ENCODE data around the gene AFF3. TPM values are rescaled to one million over a fixed set of nuclear protein-coding genes. Genes with fewer than 3 reads are reported as not detected.
A peak's percentile ranks its signal among the peaks of the same experiment; 100 is the strongest.

The AFF3 gene
- total and polyA plus RNA-seq, 2 of the 4 experiments (the other 2 are of a cell fraction), result 12.9 to 14.3 TPM

DNA sequence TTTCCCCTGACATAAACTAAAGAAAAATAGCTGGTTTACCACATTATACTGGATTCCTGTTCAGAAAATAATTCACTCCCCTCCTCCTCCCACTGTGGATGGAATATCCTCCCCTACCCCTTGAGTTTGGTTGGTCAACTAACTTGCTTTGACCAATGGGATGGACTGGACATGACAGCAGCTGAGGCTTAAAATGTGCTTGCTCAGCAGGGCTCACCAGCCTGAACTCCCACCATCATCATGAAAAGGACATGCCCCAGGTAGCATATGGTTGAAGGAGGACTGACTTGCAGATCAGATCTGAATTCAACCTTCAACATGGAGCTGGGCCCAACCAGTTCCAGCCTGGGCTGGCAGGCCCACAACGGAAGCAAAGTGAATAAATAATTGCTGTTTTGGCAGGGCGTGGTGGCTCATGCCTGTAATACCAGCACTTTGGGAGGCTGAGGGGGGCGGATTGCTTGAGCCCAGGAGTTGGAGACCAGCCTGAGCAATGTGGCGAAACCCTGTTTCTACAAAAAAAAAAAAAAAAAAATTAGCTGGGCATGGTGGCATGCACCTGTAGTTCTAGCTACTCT lies 284.4 kb downstream of the AFF3 start:
- Histone ChIP-seq H2AK5ac (ENCODE audit: low read depth, low read length) (peak overlapping the region; percentile 82), H2BK5ac (ENCODE audit: low read depth, low read length, poor library complexity, severe bottlenecking) (peak overlapping the region; percentile 94), H4K8ac (ENCODE audit: low read depth in 2 of 2, low read length in 2 of 2) (peak overlapping the region; percentile 62 to 93), H3K4me2 (ENCODE audit: low read depth, low read length) (no peak overlapping the region), H2BK120ac (ENCODE audit: low read depth, low read length) (peak overlapping the region; percentile 93), H3K23ac (ENCODE audit: low read depth, low read length) (peak overlapping the region; percentile 65), H2BK20ac (ENCODE audit: low read depth, low read length) (peak overlapping the region; percentile 93), H4K5ac (ENCODE audit: low read depth, low read length) (peak overlapping the region; percentile 79), H3K9ac (ENCODE audit: low read depth, low read length) (no peak overlapping the region), H3K9me3 (ENCODE audit: control insufficient read depth, insufficient read depth, low read length) (no peaks in the 10 kb centered on the region), H3K4me1 (ENCODE audit: control insufficient read depth, insufficient read depth, low read length) (peaks cover 22% of the 10 kb centered on the region), H3K14ac (replicated peaks; ENCODE audit: low read depth, low read length) (peak overlapping the region; percentile 87), H4K20me1 (ENCODE audit: insufficient read depth, low read length) (no peaks in the 10 kb centered on the region), H4K91ac (ENCODE audit: insufficient read depth, low read depth, low read length) (peak overlapping the region; percentile 96), H3K4me3 (ENCODE audit: insufficient read depth, low read depth, low read length) (no peak overlapping the region), H3K36me3 (ENCODE audit: control insufficient read depth, insufficient read depth, low read length) (no peaks in the 10 kb centered on the region), H2AFZ (replicated peaks; ENCODE audit: low read length, poor library complexity) (peak overlapping the region; percentile 34), H3K27me3 (ENCODE audit: control insufficient read depth, insufficient read depth, low read length) (no peaks in the 10 kb centered on the region), H3K4ac (ENCODE audit: low read depth, low read length) (peak overlapping the region; percentile 95), H3K9me1 (ENCODE audit: insufficient read depth, low read length) (peaks cover 7% of the 10 kb centered on the region), H3K56ac (ENCODE audit: extremely low read depth, insufficient read depth, low read length) (peak overlapping the region; percentile 2; the same call in 1 of the 2 replicates), H2AK9ac (replicated peaks; ENCODE audit: low read depth, low read length, poor library complexity) (peak overlapping the region; percentile 59), H3K27ac (ENCODE audit: insufficient read depth, low read length) (peak overlapping the region; percentile 67), H3K79me1 (ENCODE audit: low read depth in 1 of 2, low read length in 2 of 2) (peaks cover 2 to 19% of the 10 kb centered on the region in 2 experiments; a peak in 3 of 4 replicates), H2BK15ac (ENCODE audit: low read depth, low read length) (peak overlapping the region; percentile 75), H3K18ac (ENCODE audit: low read depth, low read length) (peak overlapping the region; percentile 88)
- ChIA-PET CTCF (interaction anchor here (0.6 to 0.7 kb wide), 2 partner anchors 374 to 426 kb away, joined by 3 read pairs; no protein-coding TSS in a partner anchor), POLR2A (ENCODE audit: unreplicated experiment) (no interaction called here)
- 57% methylated on average over 1 of the region's 4 CpGs; no CpG with 5 or more reads in 1 of the 2 experiments for WGBS, 2 experiments (ENCODE audit: extremely low coverage in 2 of 2, insufficient read length in 1 of 2)
- TF ChIP-seq FOS (IDR thresholded peaks at IDR 0.05; ENCODE audit: low read depth, low read length), result no peak
- peak; percentile 62 for TF ChIP-seq MAFK (IDR thresholded peaks at IDR 0.05; ENCODE audit: low read depth, low read length)
- intact Hi-C loops (cut with micrococcal nuclease) (no loop called here), in situ Hi-C loops (cut with MboI; ENCODE audit: low sequenced_read_pairs) (no loop called here), dilution Hi-C loops (cut with HindIII; ENCODE audit: low sequenced_read_pairs, unreplicated experiment) (no loop called here)
- DNase-seq (no peak), ATAC-seq (ENCODE audit: low read depth) (no peak; the same call in 1 of the 2 replicates)
- BruUV-seq (replicated peaks), result no TSS peak

Measured in IMR-90 (cell line).